NCI-H1105 (cell line): ENCODE measurements around the gene OR52H1.
"Not testable (repeated sequence)": the region's sequence is repeated elsewhere in the genome, so short reads cannot be mapped to it uniquely, and the experiment has no call there.

ENCODE experiments used
- DNase-seq: peaks from one replicate; lab custom pipeline; 2025; lab: John Stamatoyannopoulos, UW

OR52H1 gene

DNA sequence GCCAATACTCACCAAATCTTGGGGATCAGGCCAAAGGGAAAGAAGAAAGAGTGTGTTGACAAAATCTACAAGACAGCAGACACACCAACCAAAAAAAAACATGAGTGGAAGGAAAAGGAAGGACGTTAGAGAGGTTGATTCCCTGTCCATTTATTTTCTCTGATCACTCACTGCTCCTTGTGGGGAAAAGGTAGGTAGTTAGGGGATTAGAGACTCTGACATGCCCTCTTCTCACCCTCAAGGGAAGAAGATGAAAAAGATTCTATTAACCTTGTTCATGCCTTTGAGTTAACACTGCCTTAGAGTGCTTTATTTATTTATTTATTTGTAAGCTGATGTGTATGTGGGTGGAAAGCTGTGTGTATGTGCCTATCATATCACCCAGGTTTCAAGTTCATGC is at the start of gene OR52H1:
Gene OR52H1, minus strand, starts transcription at position 101 of the 400 bp plus-strand sequence. CDS start 3,035 bp downstream, outside the sequence.
- no peak for DNase-seq

DNA sequence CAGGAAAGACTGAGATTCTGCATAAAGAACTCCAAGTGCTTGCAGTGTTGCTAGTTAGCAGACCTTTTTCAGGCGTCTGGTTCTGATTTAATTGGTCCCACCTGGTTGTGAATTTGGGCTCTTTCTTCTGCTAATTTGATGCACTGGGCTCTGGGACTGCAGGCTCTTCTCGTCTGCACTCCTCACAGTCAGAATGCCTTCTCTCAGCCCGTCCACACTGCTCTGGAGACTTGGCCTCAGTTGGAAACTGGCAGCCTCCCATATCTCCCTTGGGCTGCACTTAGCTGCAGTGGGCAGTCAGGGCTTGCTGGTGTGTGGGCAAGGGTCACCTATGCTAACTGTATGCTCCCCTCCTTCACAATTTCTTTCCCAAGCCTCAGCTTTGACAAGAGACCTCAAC is 49.6 kb upstream of the OR52H1 start:
- no peak for DNase-seq

DNA sequence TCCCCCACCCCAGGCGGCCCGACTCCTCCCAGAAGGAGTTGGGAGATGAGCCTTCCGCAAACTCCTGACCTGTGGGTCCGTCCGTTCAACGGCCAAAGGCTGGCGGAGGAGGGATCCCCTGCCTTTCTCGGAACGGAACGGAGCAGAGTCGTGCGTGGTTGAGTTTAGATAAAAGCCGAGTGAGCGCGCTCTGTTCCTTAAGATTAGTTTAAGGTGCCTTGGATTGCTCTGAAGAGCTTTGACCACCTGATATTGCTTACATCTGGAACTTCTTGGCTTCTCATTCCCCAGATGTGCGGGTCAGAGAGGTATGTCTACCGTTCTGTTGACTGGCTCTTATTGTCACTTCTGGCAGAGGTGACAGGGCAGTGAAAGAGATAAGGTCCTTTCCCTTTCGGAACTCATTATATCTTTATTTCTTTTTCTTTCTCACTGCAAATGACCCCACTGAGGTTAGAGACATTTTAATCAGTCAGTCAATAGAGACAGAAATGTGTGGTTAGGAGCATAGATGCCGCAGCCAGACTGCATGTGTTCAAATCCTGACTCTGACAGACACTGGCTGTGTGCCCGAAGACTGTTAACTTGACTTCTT is 48.4 kb upstream of the OR52H1 start, which contains the start of gene TRIM6:
Gene TRIM6, plus strand, starts transcription at position 31 of the 595 bp plus-strand sequence. Its CDS starts 261 bp downstream, at position 292.
- no peak for DNase-seq

DNA sequence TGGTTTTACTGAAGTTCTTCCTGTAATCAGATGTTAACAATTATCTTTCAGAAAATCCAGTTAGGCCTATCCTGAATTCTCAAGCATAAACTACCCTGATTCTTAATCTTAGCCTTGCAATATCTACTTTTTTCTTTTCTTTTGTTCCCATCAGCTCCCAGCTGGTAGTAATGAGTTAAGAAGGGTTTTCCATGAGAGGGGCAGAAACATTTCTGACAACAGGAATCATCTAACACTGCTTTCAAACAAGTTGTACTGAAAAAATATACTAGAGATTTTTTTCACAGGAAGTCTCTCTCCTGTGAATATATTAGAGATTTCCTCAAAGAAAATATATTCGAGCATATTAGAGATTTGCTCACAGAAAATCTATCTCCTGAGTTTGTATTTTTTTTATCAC is 44.8 kb upstream of the OR52H1 start:
- DNase-seq: no peak

DNA sequence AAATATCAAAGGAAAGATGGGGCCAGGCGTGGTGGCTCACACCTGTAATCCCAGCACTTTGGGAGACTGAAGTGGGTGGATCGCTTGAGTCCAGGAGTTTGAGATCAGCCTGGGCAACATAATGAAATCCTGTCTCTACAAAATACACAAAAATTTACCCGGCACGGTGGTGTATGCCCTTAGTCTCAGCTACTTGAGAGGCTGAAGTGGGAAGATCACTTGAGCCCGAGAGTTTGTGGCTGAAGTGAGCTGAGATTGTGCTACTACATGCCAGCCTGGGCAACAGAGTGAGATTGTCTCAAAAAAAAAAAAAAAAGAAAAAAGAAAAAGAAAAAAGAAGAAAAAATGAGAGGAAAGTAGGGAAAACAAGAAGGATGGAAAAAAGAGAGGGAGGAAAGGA is 44.3 kb upstream of the OR52H1 start:
- DNase-seq: no peak

DNA sequence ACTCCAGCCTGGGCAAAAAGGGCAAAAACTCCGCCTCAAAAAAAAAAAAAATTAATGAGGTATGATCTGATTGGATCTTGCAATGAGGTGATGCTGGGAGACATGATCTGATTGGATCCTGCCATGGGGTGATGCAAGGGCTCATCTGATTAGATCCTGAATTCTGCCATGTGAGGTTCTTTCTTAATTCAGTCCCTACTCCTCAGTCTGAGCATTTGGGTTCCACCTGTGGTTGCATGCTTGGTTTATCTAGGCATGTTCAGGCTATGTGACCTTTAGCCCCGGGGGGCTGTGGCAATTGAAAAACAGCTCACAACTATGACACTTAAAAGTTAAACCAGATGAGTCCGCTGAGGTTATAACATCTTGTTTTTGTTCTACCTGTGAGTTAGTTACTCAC is 43.3 kb upstream of the OR52H1 start:
- DNase-seq: no peak

DNA sequence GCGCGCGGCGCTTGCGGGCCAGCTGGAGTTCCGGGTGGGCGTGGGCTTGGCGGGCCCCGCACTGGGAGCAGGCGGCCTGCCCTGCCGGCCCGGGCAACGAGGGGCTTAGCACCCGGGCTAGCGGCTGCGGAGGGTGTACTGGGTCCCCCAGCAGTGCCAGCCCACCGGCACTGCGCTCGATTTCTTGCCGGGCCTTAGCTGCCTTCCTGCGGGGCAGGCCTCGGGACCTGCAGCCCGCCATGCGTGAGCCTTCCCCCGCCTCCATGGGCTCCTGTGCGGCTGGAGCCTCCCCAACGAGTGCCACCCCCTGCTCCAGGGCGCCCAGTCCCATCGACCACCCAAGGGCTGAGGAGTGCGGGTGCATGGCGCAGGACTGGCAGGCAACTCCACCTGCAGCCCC is 41.6 kb upstream of the OR52H1 start:
- DNase-seq: not testable (repeated sequence)

DNA sequence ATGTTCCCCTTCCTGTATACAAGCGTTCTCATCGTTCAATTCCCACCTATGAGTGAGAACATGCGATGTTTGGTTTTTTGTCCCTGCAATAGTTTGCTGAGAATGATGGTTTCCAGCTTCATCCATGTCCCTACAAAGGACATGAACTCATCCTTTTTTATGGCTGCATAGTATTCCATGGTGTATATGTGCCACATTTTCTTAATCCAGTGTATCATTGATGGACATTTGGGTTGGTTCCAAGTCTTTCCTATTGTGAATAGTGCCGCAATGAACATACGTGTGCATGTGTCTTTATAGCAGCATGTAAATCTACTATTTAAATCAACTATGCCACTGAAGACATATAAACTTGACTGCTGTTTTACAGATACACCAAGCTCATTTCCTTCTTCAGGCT is 36.1 kb upstream of the OR52H1 start:
- not testable (repeated sequence) for DNase-seq

DNA sequence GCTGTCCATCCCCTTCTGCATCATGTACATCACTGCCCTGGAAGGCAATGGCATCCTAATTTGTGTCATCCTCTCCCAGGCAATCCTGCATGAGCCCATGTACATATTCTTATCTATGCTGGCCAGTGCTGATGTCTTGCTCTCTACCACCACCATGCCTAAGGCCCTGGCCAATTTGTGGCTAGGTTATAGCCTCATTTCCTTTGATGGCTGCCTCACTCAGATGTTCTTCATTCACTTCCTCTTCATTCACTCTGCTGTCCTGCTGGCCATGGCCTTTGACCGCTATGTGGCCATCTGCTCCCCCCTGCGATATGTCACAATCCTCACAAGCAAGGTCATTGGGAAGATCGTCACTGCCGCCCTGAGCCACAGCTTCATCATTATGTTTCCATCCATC is 32.7 kb upstream of the OR52H1 start:
- DNase-seq: no peak

DNA sequence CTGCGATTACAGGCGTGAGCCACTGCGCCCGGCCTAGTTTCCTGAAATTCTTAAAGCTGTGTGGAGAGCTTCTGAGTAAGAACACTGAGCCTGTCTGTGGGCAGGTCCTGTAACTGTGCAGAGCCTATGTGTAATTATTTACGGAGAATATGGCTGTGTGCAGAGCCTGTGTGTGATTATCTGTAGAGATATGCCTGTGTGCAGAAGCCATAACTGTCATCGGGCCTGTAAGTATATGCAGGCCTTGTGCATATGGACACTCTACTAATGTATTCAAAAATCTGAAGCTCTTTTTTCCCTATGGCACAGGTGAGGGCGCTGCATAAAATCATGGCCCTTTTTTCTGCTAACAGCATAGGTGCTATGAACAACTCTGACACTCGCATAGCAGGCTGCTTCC is 32.2 kb upstream of the OR52H1 start, which contains the start of gene OR52B6:
Gene OR52B6, plus strand, starts transcription at position 301 of the 400 bp plus-strand sequence. Its CDS starts 0 bp downstream, at position 301.
- no peak for DNase-seq

DNA sequence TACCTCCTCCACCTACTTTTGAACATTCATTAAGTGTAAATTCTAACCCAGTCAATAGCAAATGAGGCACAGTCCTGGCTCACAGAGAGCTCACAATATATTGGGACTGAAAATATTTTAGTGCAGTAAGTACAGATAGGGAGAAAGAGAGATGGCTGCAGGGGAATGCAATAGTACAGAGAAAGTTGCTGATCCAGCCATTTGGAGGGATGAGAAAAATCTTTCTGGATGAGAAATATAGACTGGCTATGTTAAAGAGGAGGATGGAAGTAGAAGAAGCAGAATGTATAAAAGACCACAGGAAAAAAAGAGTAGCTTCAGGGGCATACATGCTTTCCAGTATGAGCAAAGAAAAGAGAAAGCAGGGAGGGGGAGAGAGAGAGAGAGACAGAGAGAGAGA is 28.8 kb upstream of the OR52H1 start:
- DNase-seq: no peak

DNA sequence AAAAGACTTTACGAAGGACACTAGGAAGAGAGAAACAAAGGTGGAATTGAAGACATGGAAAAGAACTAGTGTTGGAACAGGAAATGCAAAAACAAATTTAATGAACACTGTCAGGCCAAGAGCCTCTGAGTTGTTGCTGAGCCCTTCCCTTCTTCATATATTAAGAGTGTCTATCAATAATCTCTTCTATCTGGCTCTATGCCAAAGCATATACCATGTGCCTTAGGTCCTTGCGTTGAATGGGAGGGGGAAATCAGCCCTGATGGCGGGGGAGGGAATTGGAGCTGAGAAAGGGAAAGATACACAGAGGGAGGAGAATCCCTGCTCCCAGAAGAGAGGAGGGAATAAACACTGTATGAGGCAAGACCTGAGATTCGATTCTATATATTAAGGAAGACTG is 26.8 kb upstream of the OR52H1 start:
- DNase-seq: no peak

DNA sequence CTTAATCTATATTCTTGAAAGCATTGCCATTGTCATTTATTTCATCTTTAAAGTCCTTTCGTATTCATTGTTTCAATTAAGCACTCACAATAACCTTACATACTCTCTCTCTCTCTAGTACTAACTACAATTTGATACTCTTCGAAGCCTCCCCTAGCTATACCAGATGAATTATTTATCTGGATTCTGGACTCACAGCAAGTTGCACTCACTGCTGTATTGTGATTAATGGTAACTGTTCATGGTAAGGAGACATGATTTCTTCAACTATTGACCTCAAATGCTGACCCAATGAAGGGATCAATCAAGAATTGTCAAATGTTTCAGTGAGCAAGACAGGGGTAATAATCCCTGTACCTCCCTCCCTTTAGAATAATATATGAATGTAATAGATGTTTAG is 26.3 kb upstream of the OR52H1 start:
- no peak for DNase-seq

DNA sequence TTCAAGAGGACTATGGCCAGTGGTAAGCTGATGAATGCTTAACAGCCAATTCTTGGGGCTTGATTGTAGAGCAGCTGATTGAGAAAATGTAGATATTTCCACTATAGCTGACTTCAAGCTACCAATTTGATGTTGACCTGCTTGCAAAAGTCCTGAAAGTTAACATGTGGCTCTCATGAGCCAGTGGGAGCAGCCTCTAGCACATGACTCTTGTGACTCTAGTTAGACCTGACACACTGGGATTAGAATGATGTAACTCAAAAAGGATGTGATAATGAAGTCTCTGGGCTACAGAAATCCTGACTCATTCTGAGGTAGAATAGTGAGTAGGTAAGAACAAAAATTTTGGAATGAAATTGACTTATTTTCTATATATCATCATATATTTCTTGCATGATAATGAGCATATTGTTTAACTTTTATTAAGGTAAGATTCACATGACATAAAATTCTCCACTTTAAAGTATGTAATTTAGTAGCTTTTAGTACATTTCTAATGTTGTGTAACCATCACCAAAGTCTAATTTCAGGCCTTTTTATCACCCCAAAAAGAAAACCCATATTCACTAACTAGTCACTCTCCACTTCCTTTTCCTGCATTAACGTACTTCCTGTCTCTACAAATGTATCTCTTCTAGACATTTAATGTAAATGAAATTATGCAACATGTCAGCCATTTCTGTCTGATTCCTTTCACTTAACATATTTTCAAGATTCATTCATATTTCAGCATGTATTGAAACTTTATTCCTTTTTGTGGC is 16.1 kb upstream of the OR52H1 start:
- DNase-seq: no peak

DNA sequence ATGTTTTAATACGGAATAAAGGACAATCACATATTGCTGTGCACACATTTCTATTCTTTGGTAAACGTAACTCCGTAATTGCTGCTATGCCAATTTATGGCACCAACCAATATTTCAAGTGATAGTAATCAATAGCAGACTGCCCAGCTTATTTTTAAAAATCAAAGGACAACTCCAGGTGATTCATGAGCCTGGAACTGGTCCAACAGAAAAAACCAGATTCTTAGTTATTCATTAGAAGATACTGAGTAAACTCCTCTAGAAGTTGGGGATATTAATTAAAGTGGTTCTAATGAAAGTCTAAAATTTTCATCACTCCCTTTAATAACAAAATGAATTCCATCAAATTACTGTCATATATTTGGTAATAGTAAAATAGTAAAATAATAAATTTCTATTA is 9.4 kb upstream of the OR52H1 start:
- DNase-seq: no peak

DNA sequence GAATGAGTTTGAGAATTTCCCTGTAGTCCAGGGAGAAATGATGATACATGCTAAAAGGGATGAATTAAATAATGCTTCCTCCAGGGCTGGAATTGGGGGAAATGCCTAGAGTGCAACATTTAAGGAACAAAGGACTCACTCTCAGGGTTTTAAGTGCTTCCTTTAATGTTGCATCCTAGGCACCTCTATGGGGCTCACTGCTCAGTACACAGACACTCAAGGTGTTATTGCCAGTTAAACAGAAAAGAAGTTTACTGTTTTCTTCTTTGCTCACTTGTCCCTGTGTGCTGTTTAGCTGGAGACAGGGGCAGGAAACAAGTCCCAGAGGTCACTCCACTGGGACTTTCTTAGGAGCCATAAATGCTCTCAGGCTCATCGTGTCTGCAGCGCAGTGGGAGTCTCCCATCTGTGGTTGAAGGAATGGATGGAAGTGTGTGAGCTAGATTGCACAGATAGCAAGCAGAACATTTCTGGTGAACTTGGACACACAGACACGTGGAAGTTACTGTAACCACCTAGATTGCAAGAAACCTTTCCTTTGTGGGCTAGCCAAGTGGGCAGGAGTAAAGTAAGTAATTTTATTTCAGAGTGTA is 8.4 kb upstream of the OR52H1 start:
- no peak for DNase-seq

DNA sequence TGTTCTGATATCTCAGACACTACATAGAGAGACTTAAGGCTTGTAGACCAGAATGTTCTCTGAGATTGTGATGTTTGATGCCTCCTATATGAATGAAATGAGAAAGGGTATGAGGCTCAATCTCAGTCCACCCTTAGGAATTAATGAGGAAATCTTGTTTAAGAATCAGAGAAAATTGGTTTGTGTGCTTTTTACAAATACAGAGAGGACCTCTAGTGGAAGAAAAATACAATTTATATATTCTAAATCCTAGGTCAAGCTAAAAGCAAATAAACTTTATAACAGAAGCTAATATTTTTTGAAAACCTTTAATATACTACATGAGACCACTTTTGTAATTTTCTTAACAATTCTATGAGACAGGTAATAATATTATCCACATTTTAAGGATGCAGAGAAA is 5.0 kb upstream of the OR52H1 start:
- DNase-seq: no peak

DNA sequence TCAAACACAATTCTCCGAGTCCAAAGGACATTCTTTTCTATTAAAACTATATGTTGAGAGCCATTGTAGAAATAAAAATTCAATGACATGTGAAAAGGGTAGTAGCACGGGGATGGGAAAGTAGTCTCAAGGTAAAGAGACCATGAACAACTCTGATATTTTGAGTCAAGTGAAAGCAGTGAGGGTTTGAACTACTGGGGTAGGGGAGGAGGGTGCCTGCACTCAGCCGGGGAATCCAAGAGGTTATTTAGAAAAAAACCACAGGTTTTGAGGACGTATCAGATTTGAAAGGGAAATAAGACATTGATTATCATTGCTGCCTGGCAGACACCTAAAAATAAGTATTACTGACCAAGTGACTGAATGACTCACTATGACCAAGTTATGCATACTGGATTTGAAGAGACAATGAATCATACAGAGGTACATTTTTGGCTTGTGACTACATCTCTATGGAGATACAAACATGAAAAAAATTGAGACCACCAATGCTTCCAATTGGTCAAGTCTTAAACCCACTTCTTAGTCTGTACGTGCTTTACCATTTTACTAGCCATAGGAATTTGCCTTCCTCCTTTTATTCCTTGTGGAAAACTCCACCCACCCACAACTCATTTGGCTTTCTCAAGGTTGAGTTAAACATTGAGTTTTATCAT is 2.2 kb upstream of the OR52H1 start:
- no peak for DNase-seq

DNA sequence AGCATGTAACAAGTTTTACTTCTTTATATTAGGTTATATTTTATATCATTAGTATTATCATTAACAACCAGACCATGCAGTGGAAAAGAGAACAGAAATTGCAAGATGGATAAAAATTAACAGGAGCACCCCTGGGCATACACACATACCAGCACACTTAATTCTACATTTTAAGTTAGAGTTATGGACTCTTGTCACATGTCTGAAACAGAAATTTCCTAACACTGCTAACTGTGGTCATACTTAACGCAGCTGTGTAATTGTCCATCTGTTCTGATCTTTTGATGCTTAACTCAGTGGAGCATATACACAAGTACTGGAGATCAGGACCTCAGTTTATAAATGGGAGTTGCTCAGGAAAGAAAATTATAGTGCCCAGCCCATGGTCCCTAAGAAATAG is 358 bp downstream of the OR52H1 start:
- no peak for DNase-seq

DNA sequence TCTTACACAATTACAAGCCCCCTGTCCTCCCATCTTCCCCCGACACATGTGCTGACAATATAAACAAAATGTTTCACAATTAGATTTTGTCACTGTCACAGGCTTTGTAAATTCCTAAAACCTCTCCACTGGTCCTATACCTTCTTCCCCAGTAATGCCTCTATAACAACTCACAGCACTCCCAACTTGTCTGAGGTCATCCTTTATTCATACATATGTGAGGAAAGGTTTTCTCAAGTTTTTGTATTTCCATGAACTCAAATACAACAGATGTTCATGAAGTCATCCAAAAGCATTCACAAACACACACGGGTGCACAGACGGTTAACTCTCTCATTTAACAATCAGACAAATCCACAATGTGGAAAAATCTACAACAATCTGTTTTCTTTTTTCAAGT is 1.9 kb downstream of the OR52H1 start:
- DNase-seq: no peak

DNA sequence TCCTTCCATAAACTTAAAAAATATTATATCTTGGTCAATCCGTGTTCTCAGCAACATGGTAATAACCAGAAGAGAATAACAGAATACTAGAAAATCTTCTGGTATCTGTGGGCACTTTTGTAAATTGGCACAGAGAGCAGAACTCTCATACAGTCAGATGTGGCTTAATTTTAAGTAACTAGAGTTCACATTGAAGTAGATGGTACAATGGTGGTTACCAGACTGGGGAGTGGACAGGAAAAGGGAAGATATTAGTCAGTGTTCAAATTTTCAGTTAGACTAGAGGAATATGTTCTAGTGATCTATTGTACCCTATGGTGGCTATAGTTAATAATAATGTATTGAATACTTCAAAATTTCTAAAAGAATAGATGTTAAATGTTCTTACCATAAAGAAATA is 6.9 kb downstream of the OR52H1 start:
- DNase-seq: no peak

DNA sequence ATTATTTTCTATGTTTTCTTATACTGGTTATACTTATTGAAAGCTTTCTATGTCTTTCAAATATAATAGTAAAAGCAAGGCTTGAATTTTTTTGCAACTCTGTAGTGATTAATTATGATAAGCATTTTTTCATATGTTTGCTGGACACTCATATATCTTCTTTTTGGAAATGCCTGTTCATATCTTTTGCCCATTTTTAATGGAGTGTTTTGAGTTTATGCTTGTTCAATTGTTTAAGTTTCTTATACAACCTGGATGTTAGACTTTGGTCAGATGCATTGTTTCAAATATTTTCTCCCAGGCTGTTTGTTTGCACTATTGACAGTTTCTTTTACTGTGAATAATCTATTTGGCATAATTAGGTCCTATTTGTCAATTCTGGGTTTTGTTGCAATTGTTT is 11.9 kb downstream of the OR52H1 start:
- no peak for DNase-seq

DNA sequence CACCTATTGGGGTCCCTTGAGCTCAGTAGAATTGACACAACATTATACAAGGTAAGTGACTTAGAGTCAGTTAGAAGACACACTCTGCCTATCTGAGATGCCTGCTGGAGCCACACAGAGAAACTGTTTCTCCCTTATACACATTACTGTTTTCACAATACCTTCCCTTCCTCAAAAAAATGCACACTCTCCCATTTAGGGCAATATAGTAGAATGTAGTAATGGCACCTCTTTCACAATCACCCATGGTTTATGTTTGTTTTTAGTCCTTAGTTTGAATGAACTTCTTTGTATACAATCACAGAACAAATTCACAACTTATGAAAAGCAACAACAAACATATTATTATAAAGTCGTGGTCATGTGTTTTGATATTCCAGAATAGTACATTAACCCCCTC is 14.3 kb downstream of the OR52H1 start:
- DNase-seq: no peak
